Large intestine (tissue), 3 donors: ENCODE data around the gene GALNT12. TPM values are rescaled to one million over a fixed set of nuclear protein-coding genes. Genes with fewer than 3 reads are reported as not detected.

Experiments
- DNase-seq, 2 donors: peaks; one replicate each; pipeline versions ENCODE4 v3.0.0 to v3.0.0-alpha.2; 2013
- H3K27ac ChIP-seq: one replicate; pipeline ENCODE4 v1.5.1; 2013; ENCODE audit warnings: low read length
- H3K27me3 ChIP-seq: 2 replicates; pipeline ENCODE4 v1.6.1; 2013; ENCODE audit warnings: low read length; ENCODE audit not compliant: control insufficient read depth, insufficient read depth
- H3K36me3 ChIP-seq: 2 replicates; pipeline ENCODE4 v1.6.1; 2013; ENCODE audit warnings: low read length; ENCODE audit not compliant: control insufficient read depth, insufficient read depth
- H3K4me1 ChIP-seq: one replicate; pipeline ENCODE4 v1.6.1; 2013; ENCODE audit warnings: low read length; ENCODE audit not compliant: control insufficient read depth, insufficient read depth
- H3K4me3 ChIP-seq: one replicate; pipeline ENCODE4 v1.5.1; 2013; ENCODE audit warnings: low read length
- H3K9me3 ChIP-seq: one replicate; pipeline ENCODE4 v1.6.1; 2013; ENCODE audit warnings: mild to moderate bottlenecking, low read depth, low read length, moderate library complexity; ENCODE audit not compliant: control insufficient read depth
- WGBS: methylation state at CpG from one replicate; pipeline ENCODE4 v1.1.5; 2013; ENCODE audit warnings: low lambda C conversion rate; ENCODE audit not compliant: insufficient coverage; 5-methylcytosine and 5-hydroxymethylcytosine counted together
- polyA plus RNA-seq: library from polyadenylated mRNA; unstranded; fragments of 120-200 nt; gene quantifications from one replicate; pipeline ENCODE4 v1.2.1, GENCODE V29; 2013

The GALNT12 gene
- polyA plus RNA-seq, 1 donor, result 45.6 TPM

- H3K27me3 ChIP-seq, result no peaks in the 10 kb centered on the region
- no peak for DNase-seq
- H3K27ac ChIP-seq, result no peak overlapping the region
- no peaks in the 10 kb centered on the region for H3K4me1 ChIP-seq
- H3K36me3 ChIP-seq, result peaks cover 13% of the 10 kb centered on the region
- 90% methylated on average over 2 of the region's 16 CpGs for WGBS
- no peak overlapping the region for H3K4me3 ChIP-seq
- peaks cover under 1% of the 10 kb centered on the region for H3K9me3 ChIP-seq
These were observed 24.2 kb downstream of the GALNT12 start for GRCh38 chr9:98831696-98832095.

- Histone ChIP-seq H3K4me3 (no peak overlapping the region), H3K27me3 (no peaks in the 10 kb centered on the region), H3K27ac (no peak overlapping the region), H3K9me3 (no peaks in the 10 kb centered on the region), H3K4me1 (no peaks in the 10 kb centered on the region), H3K36me3 (peaks cover 15% of the 10 kb centered on the region)
- no peak for DNase-seq
- WGBS, result no CpG with 5 or more reads among the region's 1 CpG
These were observed 25.3 kb downstream of the GALNT12 start for GRCh38 chr9:98832768-98833089.

- no peaks in the 10 kb centered on the region for H3K9me3 ChIP-seq
- no peak overlapping the region for H3K4me3 ChIP-seq
- H3K4me1 ChIP-seq, result no peaks in the 10 kb centered on the region
- peaks cover 17% of the 10 kb centered on the region for H3K36me3 ChIP-seq
- WGBS, result 50% methylated on average over 1 of the region's 9 CpGs
- H3K27me3 ChIP-seq, result no peaks in the 10 kb centered on the region
- no peak overlapping the region for H3K27ac ChIP-seq
- DNase-seq, result peak; percentile 43 to 62
These were observed 25.9 kb downstream of the GALNT12 start for GRCh38 chr9:98833090-98833956.

GRCh38 chr9:98834386-98834785 is 26.9 kb downstream of the GALNT12 start:
- Histone ChIP-seq H3K4me1 (no peaks in the 10 kb centered on the region), H3K27me3 (no peaks in the 10 kb centered on the region), H3K9me3 (no peaks in the 10 kb centered on the region), H3K4me3 (no peak overlapping the region), H3K27ac (no peak overlapping the region), H3K36me3 (peaks cover 18% of the 10 kb centered on the region)
- no peak for DNase-seq
- 90% methylated on average over 2 of the region's 9 CpGs for WGBS

GRCh38 chr9:98836206-98836605 is 28.7 kb downstream of the GALNT12 start:
- Histone ChIP-seq H3K27ac (no peak overlapping the region), H3K27me3 (no peaks in the 10 kb centered on the region), H3K9me3 (no peaks in the 10 kb centered on the region), H3K36me3 (peaks cover 26% of the 10 kb centered on the region), H3K4me1 (no peaks in the 10 kb centered on the region), H3K4me3 (no peak overlapping the region)
- no CpG with 5 or more reads among the region's 4 CpGs for WGBS
- DNase-seq, result no peak

GRCh38 chr9:98837516-98837915 is 30.0 kb downstream of the GALNT12 start:
- Histone ChIP-seq H3K36me3 (peaks cover 30% of the 10 kb centered on the region), H3K9me3 (no peaks in the 10 kb centered on the region), H3K27me3 (no peaks in the 10 kb centered on the region), H3K4me1 (no peaks in the 10 kb centered on the region), H3K27ac (no peak overlapping the region), H3K4me3 (no peak overlapping the region)
- 100% methylated on average over 1 of the region's 4 CpGs for WGBS
- no peak for DNase-seq

GRCh38 chr9:98838155-98838867 is 30.8 kb downstream of the GALNT12 start:
- H3K27me3 ChIP-seq, result no peaks in the 10 kb centered on the region
- H3K36me3 ChIP-seq, result peaks cover 30% of the 10 kb centered on the region
- no peaks in the 10 kb centered on the region for H3K9me3 ChIP-seq
- DNase-seq, result no peak
- no peaks in the 10 kb centered on the region for H3K4me1 ChIP-seq
- WGBS, result no CpG with 5 or more reads among the region's 6 CpGs
- H3K27ac ChIP-seq, result no peak overlapping the region
- H3K4me3 ChIP-seq, result no peak overlapping the region

GRCh38 chr9:98838868-98839565 is 31.5 kb downstream of the GALNT12 start:
- Histone ChIP-seq H3K27ac (no peak overlapping the region), H3K9me3 (no peaks in the 10 kb centered on the region), H3K27me3 (no peaks in the 10 kb centered on the region), H3K36me3 (peaks cover 34% of the 10 kb centered on the region), H3K4me3 (no peak overlapping the region), H3K4me1 (no peaks in the 10 kb centered on the region)
- no peak for DNase-seq
- WGBS, result 100% methylated on average over 1 of the region's 6 CpGs

- Histone ChIP-seq H3K27me3 (no peaks in the 10 kb centered on the region), H3K4me3 (no peak overlapping the region), H3K9me3 (no peaks in the 10 kb centered on the region), H3K27ac (no peak overlapping the region), H3K36me3 (peaks cover 38% of the 10 kb centered on the region), H3K4me1 (no peaks in the 10 kb centered on the region)
- WGBS, result no CpG with 5 or more reads among the region's 4 CpGs
- no peak for DNase-seq
These were observed 32.3 kb downstream of the GALNT12 start for GRCh38 chr9:98839724-98840123.

GRCh38 chr9:98842510-98842909 is 35.0 kb downstream of the GALNT12 start:
- Histone ChIP-seq H3K4me3 (no peak overlapping the region), H3K4me1 (no peaks in the 10 kb centered on the region), H3K9me3 (no peaks in the 10 kb centered on the region), H3K27me3 (no peaks in the 10 kb centered on the region), H3K36me3 (peaks cover 45% of the 10 kb centered on the region), H3K27ac (no peak overlapping the region)
- no CpG with 5 or more reads among the region's 7 CpGs for WGBS
- DNase-seq, result no peak
